GM13976 (cell line): ENCODE data around the gene ITPR1.

ENCODE experiments used
- DNase-seq: peaks from one replicate; pipeline ENCODE4 v3.0.0; 2012; ENCODE audit warnings: low spot score
- in situ Hi-C: fragments of 300-500 bp; cut with MboI; formaldehyde crosslinking; loops from one replicate; pipeline ENCODE4 v1.12.0; 2022; ENCODE audit warnings: low sequenced_read_pairs, mixed read lengths, inconsistent platforms; ENCODE audit not compliant: unreplicated experiment
- TF ChIP-seq, protein P1 (sequence below): IDR thresholded peaks from 2 replicates; pipeline ENCODE4 v1.5.1; 2012; ENCODE audit warnings: borderline replicate concordance, mild to moderate bottlenecking; ENCODE audit not compliant: insufficient read depth; ENCODE audit errors: extremely low read depth, missing control alignments, control extremely low read depth

The ITPR1 gene

DNA sequence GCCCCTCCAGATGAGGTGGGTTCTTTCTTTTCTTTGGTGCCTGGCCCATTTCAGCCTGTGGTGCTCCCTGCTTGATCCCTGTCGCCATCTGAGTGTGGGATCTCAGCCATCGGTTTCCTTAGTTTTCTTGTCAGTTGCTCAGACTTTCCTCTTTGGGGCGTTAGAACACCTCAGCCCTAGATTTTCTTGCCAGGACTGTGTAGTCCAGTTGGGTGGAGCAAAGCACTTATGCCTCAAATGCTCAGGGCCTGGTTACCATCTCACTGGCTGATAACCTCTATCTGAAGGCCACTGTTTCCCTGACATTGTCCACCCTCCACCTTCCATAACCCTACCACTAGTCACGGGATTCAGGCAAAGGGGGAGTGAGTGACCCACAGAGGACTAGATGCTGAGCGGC, 277.4 kb downstream of the ITPR1 start:
- in situ Hi-C loops, result no loop called here
- no peak for DNase-seq
- TF ChIP-seq, protein P1, sequence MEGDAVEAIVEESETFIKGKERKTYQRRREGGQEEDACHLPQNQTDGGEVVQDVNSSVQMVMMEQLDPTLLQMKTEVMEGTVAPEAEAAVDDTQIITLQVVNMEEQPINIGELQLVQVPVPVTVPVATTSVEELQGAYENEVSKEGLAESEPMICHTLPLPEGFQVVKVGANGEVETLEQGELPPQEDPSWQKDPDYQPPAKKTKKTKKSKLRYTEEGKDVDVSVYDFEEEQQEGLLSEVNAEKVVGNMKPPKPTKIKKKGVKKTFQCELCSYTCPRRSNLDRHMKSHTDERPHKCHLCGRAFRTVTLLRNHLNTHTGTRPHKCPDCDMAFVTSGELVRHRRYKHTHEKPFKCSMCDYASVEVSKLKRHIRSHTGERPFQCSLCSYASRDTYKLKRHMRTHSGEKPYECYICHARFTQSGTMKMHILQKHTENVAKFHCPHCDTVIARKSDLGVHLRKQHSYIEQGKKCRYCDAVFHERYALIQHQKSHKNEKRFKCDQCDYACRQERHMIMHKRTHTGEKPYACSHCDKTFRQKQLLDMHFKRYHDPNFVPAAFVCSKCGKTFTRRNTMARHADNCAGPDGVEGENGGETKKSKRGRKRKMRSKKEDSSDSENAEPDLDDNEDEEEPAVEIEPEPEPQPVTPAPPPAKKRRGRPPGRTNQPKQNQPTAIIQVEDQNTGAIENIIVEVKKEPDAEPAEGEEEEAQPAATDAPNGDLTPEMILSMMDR, result no peak

GRCh38 chr3:4771243-4771642, 278.1 kb downstream of the ITPR1 start:
- TF ChIP-seq, protein P1, result no peak
- in situ Hi-C loops, result no loop called here
- no peak for DNase-seq

- in situ Hi-C loops, result no loop called here
- DNase-seq, result no peak
- TF ChIP-seq, protein P1, result no peak
These were observed 279.1 kb downstream of the ITPR1 start for GRCh38 chr3:4772171-4772804.

DNA sequence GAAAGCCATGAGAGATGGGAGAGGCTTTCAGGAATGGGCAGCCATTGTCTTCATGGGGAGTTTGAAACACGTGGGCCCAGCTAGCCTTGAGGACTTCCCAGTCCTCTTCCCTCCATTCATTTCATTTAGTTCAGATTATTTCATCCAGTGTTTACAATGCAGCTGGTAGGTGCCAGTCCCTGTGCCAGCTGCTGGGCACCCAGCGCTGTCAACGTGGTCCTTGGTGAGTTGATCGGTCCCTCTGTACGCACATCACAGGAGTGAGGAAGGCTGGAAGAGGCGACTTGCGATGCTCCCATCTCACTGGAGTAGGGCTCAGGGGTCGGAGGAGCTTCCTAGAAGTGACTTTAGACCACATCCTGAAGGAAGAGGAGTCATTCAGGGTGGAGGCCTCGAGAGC, 279.7 kb downstream of the ITPR1 start:
- TF ChIP-seq, protein P1, result no peak
- DNase-seq, result no peak
- in situ Hi-C loops, result no loop called here

GRCh38 chr3:4773583-4773982, 280.4 kb downstream of the ITPR1 start:
- in situ Hi-C loops, result no loop called here
- DNase-seq, result no peak
- TF ChIP-seq, protein P1, result no peak

- TF ChIP-seq, protein P1, result no peak
- in situ Hi-C loops, result no loop called here
- DNase-seq, result no peak
These were observed 281.4 kb downstream of the ITPR1 start for GRCh38 chr3:4774531-4774930.
